Liver (tissue), 3 donors: ENCODE measurements around the gene SORCS2.

ENCODE experiments used
- EGR1 ChIP-seq, 2 donors: IDR thresholded peaks; 2 replicates each; pipeline ENCODE4 v1.6.1; 2016 to 2018; ENCODE audit warnings: antibody characterized with exemption in 2 of 2, low read depth in 2 of 2
- JUND ChIP-seq, 2 donors: IDR thresholded peaks; 2 replicates each; pipeline ENCODE4 v1.6.1; 2016; ENCODE audit warnings: antibody characterized with exemption in 2 of 2
- RAD21 ChIP-seq, 2 donors: IDR thresholded peaks; 2 replicates each; pipeline ENCODE4 v1.6.1; 2016; ENCODE audit warnings: antibody characterized with exemption in 2 of 2, mild to moderate bottlenecking in 2 of 2
- RXRA ChIP-seq, 2 donors: IDR thresholded peaks; 2 replicates each; pipeline ENCODE4 v1.6.1; 2017 to 2018; ENCODE audit warnings: antibody characterized with exemption in 2 of 2, mild to moderate bottlenecking in 1 of 2
- TAF1 ChIP-seq: conservative IDR thresholded peaks from 2 replicates; pipeline ENCODE4 v1.6.1; 2016; ENCODE audit warnings: antibody characterized with exemption, mild to moderate bottlenecking
- YY1 ChIP-seq: IDR thresholded peaks from 2 replicates; pipeline ENCODE4 v1.6.1; 2016; ENCODE audit warnings: antibody characterized with exemption, mild to moderate bottlenecking
- TF ChIP-seq, protein P1 (sequence below): fragments of 150-350 bp; IDR thresholded peaks from 2 replicates; pipeline ENCODE4 v1.5.1; 2017; ENCODE audit warnings: improper control_type of control experiment, low read depth, low read length; ENCODE audit not compliant: missing input control
- TF ChIP-seq, protein P2 (sequence below): IDR thresholded peaks from 2 replicates; pipeline ENCODE4 v1.6.1; 2016; ENCODE audit warnings: antibody characterized with exemption, mild to moderate bottlenecking
- TF ChIP-seq, protein P3 (sequence below): IDR thresholded peaks from 2 replicates; pipeline ENCODE4 v1.6.1; 2016; ENCODE audit warnings: antibody characterized with exemption
- donor health status: healthy.
- donor health status: healthy.

GRCh38 chr4:7607156-7607910 lies 415.0 kb downstream of the SORCS2 start:
- TF ChIP-seq, protein P1, sequence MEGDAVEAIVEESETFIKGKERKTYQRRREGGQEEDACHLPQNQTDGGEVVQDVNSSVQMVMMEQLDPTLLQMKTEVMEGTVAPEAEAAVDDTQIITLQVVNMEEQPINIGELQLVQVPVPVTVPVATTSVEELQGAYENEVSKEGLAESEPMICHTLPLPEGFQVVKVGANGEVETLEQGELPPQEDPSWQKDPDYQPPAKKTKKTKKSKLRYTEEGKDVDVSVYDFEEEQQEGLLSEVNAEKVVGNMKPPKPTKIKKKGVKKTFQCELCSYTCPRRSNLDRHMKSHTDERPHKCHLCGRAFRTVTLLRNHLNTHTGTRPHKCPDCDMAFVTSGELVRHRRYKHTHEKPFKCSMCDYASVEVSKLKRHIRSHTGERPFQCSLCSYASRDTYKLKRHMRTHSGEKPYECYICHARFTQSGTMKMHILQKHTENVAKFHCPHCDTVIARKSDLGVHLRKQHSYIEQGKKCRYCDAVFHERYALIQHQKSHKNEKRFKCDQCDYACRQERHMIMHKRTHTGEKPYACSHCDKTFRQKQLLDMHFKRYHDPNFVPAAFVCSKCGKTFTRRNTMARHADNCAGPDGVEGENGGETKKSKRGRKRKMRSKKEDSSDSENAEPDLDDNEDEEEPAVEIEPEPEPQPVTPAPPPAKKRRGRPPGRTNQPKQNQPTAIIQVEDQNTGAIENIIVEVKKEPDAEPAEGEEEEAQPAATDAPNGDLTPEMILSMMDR, result no peak
- TF ChIP-seq YY1 (no peak), JUND (IDR thresholded peaks at IDR 0.05) (no peak), TAF1 (no peak), RAD21 (IDR thresholded peaks at IDR 0.05) (no peak), EGR1 (IDR thresholded peaks at IDR 0.05; ENCODE audit: low read depth in 2 of 2) (no peak), RXRA (IDR thresholded peaks at IDR 0.05) (no peak)
- TF ChIP-seq, protein P2, sequence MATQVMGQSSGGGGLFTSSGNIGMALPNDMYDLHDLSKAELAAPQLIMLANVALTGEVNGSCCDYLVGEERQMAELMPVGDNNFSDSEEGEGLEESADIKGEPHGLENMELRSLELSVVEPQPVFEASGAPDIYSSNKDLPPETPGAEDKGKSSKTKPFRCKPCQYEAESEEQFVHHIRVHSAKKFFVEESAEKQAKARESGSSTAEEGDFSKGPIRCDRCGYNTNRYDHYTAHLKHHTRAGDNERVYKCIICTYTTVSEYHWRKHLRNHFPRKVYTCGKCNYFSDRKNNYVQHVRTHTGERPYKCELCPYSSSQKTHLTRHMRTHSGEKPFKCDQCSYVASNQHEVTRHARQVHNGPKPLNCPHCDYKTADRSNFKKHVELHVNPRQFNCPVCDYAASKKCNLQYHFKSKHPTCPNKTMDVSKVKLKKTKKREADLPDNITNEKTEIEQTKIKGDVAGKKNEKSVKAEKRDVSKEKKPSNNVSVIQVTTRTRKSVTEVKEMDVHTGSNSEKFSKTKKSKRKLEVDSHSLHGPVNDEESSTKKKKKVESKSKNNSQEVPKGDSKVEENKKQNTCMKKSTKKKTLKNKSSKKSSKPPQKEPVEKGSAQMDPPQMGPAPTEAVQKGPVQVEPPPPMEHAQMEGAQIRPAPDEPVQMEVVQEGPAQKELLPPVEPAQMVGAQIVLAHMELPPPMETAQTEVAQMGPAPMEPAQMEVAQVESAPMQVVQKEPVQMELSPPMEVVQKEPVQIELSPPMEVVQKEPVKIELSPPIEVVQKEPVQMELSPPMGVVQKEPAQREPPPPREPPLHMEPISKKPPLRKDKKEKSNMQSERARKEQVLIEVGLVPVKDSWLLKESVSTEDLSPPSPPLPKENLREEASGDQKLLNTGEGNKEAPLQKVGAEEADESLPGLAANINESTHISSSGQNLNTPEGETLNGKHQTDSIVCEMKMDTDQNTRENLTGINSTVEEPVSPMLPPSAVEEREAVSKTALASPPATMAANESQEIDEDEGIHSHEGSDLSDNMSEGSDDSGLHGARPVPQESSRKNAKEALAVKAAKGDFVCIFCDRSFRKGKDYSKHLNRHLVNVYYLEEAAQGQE, result no peak
- TF ChIP-seq, protein P3, sequence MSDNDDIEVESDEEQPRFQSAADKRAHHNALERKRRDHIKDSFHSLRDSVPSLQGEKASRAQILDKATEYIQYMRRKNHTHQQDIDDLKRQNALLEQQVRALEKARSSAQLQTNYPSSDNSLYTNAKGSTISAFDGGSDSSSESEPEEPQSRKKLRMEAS, result no peak
